ENCODE results near the gene ATP8A2.

DNA sequence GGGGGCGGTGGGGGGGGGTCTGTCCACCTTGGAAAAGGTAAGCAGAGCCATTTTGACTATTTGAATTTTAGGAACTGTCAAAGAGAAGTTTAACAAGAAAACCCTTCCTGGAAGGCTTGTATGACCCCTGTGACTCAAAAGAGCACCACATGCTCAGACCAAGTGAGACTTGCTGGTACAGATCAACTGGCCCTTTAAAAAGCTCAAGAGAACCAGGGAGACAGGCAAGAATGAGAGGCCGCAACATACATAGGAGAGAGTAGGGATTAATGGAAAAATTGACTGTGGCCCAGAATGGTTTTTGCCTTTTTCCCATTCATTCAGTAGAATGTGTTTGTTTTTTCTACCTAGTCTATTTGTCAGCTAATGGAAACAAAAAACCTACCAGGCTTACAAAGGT, 26.2 kb upstream of the ATP8A2 start:
- TF ChIP-seq, protein P1, sequence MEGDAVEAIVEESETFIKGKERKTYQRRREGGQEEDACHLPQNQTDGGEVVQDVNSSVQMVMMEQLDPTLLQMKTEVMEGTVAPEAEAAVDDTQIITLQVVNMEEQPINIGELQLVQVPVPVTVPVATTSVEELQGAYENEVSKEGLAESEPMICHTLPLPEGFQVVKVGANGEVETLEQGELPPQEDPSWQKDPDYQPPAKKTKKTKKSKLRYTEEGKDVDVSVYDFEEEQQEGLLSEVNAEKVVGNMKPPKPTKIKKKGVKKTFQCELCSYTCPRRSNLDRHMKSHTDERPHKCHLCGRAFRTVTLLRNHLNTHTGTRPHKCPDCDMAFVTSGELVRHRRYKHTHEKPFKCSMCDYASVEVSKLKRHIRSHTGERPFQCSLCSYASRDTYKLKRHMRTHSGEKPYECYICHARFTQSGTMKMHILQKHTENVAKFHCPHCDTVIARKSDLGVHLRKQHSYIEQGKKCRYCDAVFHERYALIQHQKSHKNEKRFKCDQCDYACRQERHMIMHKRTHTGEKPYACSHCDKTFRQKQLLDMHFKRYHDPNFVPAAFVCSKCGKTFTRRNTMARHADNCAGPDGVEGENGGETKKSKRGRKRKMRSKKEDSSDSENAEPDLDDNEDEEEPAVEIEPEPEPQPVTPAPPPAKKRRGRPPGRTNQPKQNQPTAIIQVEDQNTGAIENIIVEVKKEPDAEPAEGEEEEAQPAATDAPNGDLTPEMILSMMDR (IDR thresholded peaks at IDR 0.05), result no peak
- TF ChIP-seq POLR2A (IDR thresholded peaks at IDR 0.05; ENCODE audit: low read depth) (no peak), EP300 (IDR thresholded peaks at IDR 0.05) (no peak)
